HTR-8/SVneo (cell line): ENCODE results near the gene CPE.
"Not testable (repeated sequence)": the region's sequence is repeated elsewhere in the genome, so short reads cannot be mapped to it uniquely, and the experiment has no call there.

Experiments
- DNase-seq: peaks from one replicate; pipeline ENCODE4 v3.0.0; 2011; ENCODE audit warnings: low spot score, mixed read lengths; ENCODE audit not compliant: insufficient read length
- FAIRE-seq: peaks from 2 replicates; lab custom pipeline; 2011; peaks lifted over from hg19 to GRCh38; lab: Jason Lieb, UNC

Gene CPE

GRCh38 chr4:165454426-165454825, 75.6 kb downstream of the CPE start:
- FAIRE-seq (no peak), DNase-seq (no peak)

- FAIRE-seq (no peak), DNase-seq (no peak)
These were observed 79.0 kb downstream of the CPE start for GRCh38 chr4:165457793-165458192.

GRCh38 chr4:165458471-165458870, 79.7 kb downstream of the CPE start:
- FAIRE-seq (no peak), DNase-seq (no peak)

GRCh38 chr4:165461159-165461821, 82.5 kb downstream of the CPE start:
- DNase-seq = peak; percentile 22
- FAIRE-seq = peak; percentile 58

- DNase-seq (no peak), FAIRE-seq (no peak)
These were observed 83.2 kb downstream of the CPE start for GRCh38 chr4:165462009-165462408.

GRCh38 chr4:165464376-165464775, 85.6 kb downstream of the CPE start:
- DNase-seq (no peak), FAIRE-seq (peak; percentile 13)

- peak; percentile 48 for DNase-seq
- no peak for FAIRE-seq
These were observed 86.1 kb downstream of the CPE start for GRCh38 chr4:165464813-165465381.

GRCh38 chr4:165470009-165470408, 91.2 kb downstream of the CPE start:
- FAIRE-seq (no peak), DNase-seq (no peak)

- FAIRE-seq (no peak), DNase-seq (no peak)
These were observed 94.3 kb downstream of the CPE start for GRCh38 chr4:165472943-165473676.

- FAIRE-seq (no peak), DNase-seq (no peak)
These were observed 96.2 kb downstream of the CPE start for GRCh38 chr4:165474784-165475705.

GRCh38 chr4:165475706-165476070, 96.9 kb downstream of the CPE start:
- FAIRE-seq (no peak), DNase-seq (no peak)

GRCh38 chr4:165476214-165477098, 97.6 kb downstream of the CPE start:
- peak; percentile 46 for DNase-seq
- peak; percentile 89 for FAIRE-seq

GRCh38 chr4:165477799-165478198, 99.0 kb downstream of the CPE start:
- DNase-seq = no peak
- FAIRE-seq = no peak

- DNase-seq (no peak), FAIRE-seq (no peak)
These were observed 99.5 kb downstream of the CPE start for GRCh38 chr4:165478260-165478659.

- DNase-seq (no peak), FAIRE-seq (no peak)
These were observed 102.4 kb downstream of the CPE start for GRCh38 chr4:165481053-165481835.

GRCh38 chr4:165489786-165490185, 111.0 kb downstream of the CPE start:
- FAIRE-seq (no peak), DNase-seq (no peak)

- FAIRE-seq, DNase-seq: not testable (repeated sequence)
These were observed 113.8 kb downstream of the CPE start for GRCh38 chr4:165492583-165492982.

- peak; percentile 72 for FAIRE-seq
These were observed 114.6 kb downstream of the CPE start for GRCh38 chr4:165493359-165493758.

More at GRCh38 chr4:165493359-165493758, 114.6 kb downstream of the CPE start:
- peak; percentile 69 for DNase-seq
